ENCODE measurements around the gene MEF2C. TPM values are rescaled to one million over a fixed set of nuclear protein-coding genes. Genes with fewer than 3 reads are reported as not detected.

The MEF2C gene
- total and polyA plus RNA-seq, 2 of the 13 experiments (the other 11 are each of a cell fraction or from before 2014, with no cell fraction given): 0.02 TPM; not detected in 1

DNA sequence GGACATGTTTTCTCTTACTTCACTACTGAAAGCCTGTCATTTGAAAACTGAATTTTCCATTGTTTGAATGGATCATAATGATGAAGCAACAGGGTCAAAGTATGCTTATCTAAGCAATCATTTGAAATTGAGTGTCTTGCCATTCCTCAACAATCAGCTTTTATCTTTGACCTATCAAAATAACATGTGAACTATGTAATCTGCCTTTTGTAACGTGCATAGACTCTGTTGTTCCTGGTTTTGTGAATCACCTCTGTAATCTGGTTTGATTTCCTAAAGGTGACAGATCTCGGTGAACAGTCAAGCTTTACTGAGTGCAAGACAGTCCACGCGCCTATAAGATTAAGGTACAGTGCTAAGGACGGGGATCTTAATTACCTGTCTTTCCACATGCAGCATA is 3.3 kb downstream of the MEF2C start (continued):
- TF ChIP-seq, protein P1, sequence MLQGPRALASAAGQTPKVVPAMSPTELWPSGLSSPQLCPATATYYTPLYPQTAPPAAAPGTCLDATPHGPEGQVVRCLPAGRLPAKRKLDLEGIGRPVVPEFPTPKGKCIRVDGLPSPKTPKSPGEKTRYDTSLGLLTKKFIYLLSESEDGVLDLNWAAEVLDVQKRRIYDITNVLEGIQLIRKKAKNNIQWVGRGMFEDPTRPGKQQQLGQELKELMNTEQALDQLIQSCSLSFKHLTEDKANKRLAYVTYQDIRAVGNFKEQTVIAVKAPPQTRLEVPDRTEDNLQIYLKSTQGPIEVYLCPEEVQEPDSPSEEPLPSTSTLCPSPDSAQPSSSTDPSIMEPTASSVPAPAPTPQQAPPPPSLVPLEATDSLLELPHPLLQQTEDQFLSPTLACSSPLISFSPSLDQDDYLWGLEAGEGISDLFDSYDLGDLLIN (CRISPR knock-in tag; IDR thresholded peaks at IDR 0.05; ENCODE audit: borderline replicate concordance): no peak
- no peak for TF ChIP-seq IKZF4 (CRISPR knock-in tag; IDR thresholded peaks at IDR 0.05; ENCODE audit: borderline replicate concordance, low read depth, not compliant biosample characterization)
- no peak for TF ChIP-seq ZNF646 (CRISPR knock-in tag; IDR thresholded peaks at IDR 0.05)
- no peak for TF ChIP-seq ZNF10 (CRISPR knock-in tag; IDR thresholded peaks at IDR 0.05; ENCODE audit: borderline replicate concordance, low read depth)

- no peak for DNase-seq (ENCODE audit: low spot score)
- BruUV-seq (replicated peaks): no TSS peak
- no peak overlapping the region for H2AFZ ChIP-seq (ENCODE audit: low read length)
- H3K4me3 ChIP-seq (replicated peaks in 1 of 3; ENCODE audit: insufficient read depth in 1 of 3, low read depth in 2 of 3, low read length in 3 of 3): no peak overlapping the region
- H3K27ac ChIP-seq (ENCODE audit: extremely low read length, insufficient read depth, low read length): no peak overlapping the region
- H4K20me1 ChIP-seq (ENCODE audit: insufficient read depth, low read length): no peaks in the 10 kb centered on the region
- ChIA-PET CTCF (ENCODE audit: low intra/inter-chr PET ratio, low total read pairs) (no interaction called here), POLR2A (no interaction called here)
- H3K9me3 ChIP-seq (ENCODE audit: low read length): no peaks in the 10 kb centered on the region
- 0 out of 2 replicates have a peak, but pooled peaks cover 3% of the 10 kb centered on the region for H3K4me1 ChIP-seq (ENCODE audit: insufficient read depth, low read length)
- H3K4me2 ChIP-seq (ENCODE audit: low read depth, low read length): no peak overlapping the region
- H3K79me2 ChIP-seq (ENCODE audit: insufficient read depth, low read length): no peaks in the 10 kb centered on the region
- H3K27me3 ChIP-seq (ENCODE audit: control insufficient read depth in 1 of 2, insufficient read depth in 2 of 2, low read length in 2 of 2): peaks cover 0 to 14% of the 10 kb centered on the region in 2 experiments; a peak in 3 of 5 replicates
- intact Hi-C loops (cut with micrococcal nuclease; ENCODE audit: unreplicated experiment): no loop called here
- no peak for ATAC-seq
- in situ Hi-C loops (cut with HindIII; ENCODE audit: extremely low pct_ligation_motif_present, low pct_unique_long_range_greater_than_20kb): no loop called here
- H3K36me3 ChIP-seq (replicated peaks in 1 of 2; ENCODE audit: control insufficient read depth in 1 of 2, insufficient read depth in 2 of 2, low read length in 2 of 2): no peaks in the 10 kb centered on the region
- no peak overlapping the region for H3K9ac ChIP-seq (ENCODE audit: insufficient read depth, low read depth, low read length)
- 3% methylated on average over 1 of the region's 1 CpG for WGBS (ENCODE audit: low lambda C conversion rate)
- FAIRE-seq: no peak
- TF ChIP-seq ASH2L (IDR thresholded peaks at IDR 0.05; ENCODE audit: insufficient read length, low read depth, low read length): no peak
- TF ChIP-seq, protein P2, sequence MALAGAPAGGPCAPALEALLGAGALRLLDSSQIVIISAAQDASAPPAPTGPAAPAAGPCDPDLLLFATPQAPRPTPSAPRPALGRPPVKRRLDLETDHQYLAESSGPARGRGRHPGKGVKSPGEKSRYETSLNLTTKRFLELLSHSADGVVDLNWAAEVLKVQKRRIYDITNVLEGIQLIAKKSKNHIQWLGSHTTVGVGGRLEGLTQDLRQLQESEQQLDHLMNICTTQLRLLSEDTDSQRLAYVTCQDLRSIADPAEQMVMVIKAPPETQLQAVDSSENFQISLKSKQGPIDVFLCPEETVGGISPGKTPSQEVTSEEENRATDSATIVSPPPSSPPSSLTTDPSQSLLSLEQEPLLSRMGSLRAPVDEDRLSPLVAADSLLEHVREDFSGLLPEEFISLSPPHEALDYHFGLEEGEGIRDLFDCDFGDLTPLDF (CRISPR knock-in tag; IDR thresholded peaks at IDR 0.05): no peak
- no peak for TF ChIP-seq ISL2 (CRISPR knock-in tag; IDR thresholded peaks at IDR 0.05)
- TF ChIP-seq FUBP1 (CRISPR knock-in tag; IDR thresholded peaks at IDR 0.05; ENCODE audit: borderline replicate concordance): no peak
- no peak for TF ChIP-seq ZMYM4 (CRISPR knock-in tag; IDR thresholded peaks at IDR 0.05)
- no peak for TF ChIP-seq SSRP1 (CRISPR knock-in tag; IDR thresholded peaks at IDR 0.05)
- no peak for TF ChIP-seq ZNF781 (CRISPR knock-in tag; IDR thresholded peaks at IDR 0.05; ENCODE audit: borderline replicate concordance, not compliant biosample characterization)
Observed at GRCh38 chr5:88878976-88879375, 4.0 kb downstream of the MEF2C start.
